ENCODE results near the gene SLC29A4.

The SLC29A4 gene

GRCh38 chr7:5352440-5353010, 69.8 kb downstream of the SLC29A4 start:
- no peak for DNase-seq (ENCODE audit: low read depth in 2 of 2)

GRCh38 chr7:5354460-5355232, 71.9 kb downstream of the SLC29A4 start:
- DNase-seq (ENCODE audit: low read depth in 2 of 2) = no peak

Measured in stimulated activated CD8-positive, alpha-beta memory T cell treated with anti-CD3 and anti-CD28 coated beads, Interleukin-7, amount 100 ng/mL, for 1 hour (primary cell).